Stimulated activated CD8-positive, alpha-beta memory T cell treated with anti-CD3 and anti-CD28 coated beads, Interleukin-2, amount 100 ng/mL, for 1 hour (primary cell): ENCODE results near the gene PCDHB3.
"Not testable (repeated sequence)": the region's sequence is repeated elsewhere in the genome, so short reads cannot be mapped to it uniquely, and the experiment has no call there.

Experiments used
- DNase-seq, 2 donors: peaks; one replicate each; pipeline ENCODE4 v3.0.0-alpha.2; 2020; ENCODE audit warnings: low read depth in 2 of 2

The PCDHB3 gene

DNA sequence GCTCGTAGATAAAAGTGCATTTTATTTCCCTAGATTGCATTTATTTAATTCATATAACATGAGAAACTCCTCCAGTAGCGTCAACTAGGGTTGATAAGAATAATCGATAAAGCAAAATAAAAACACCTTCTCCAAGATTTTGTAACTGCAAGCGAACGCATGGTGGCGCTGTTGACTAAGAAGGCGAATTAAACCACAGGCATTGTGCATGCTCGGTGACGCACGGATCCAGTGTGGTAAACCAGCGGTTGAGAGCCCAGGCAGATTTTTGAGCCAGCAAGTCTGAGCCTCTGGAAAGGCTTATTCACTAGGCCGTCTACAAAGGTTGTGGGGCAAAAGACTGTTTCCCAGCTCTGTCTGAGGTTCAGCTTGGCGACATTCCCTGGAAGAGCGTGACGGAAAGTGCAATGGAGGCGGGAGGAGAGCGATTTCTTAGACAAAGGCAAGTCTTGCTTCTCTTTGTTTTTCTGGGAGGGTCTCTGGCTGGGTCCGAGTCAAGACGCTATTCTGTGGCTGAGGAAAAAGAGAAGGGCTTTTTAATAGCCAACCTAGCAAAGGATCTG, at the start of gene PCDHB3:
PCDHB3 (plus strand) TSS at position 231 of the 563 bp plus-strand sequence; CDS start at position 408, 177 bp downstream.
- DNase-seq: no peak

GRCh38 chr5:141050622-141051520, 49.4 kb upstream of the PCDHB3 start, which contains the start of gene PCDHB1:
PCDHB1 (plus strand) TSS chr5:141051374; CDS start chr5:141051471, 97 bp downstream.
- DNase-seq: no peak

GRCh38 chr5:141051521-141051866, 48.8 kb upstream of the PCDHB3 start:
- no peak for DNase-seq

GRCh38 chr5:141077826-141078225, 22.4 kb upstream of the PCDHB3 start:
- no peak for DNase-seq

DNA sequence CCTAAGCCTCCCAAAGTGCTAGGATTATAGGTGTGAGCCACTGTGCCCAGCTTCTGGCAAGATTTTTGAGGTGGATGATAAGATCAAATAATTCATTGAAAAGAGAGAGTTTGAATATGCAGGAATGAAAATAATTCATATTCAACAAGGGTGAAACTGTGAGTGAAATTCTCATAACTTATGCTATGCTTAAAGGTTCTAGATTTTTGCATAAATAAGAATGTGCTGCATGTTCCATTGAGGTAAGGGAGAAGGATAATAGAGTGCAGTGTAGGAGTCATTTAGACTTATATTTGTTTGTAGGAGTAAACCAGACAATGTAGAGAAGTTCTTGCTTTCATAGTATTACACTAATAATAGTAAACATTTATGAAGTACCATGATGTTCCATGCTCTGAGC, 18.0 kb upstream of the PCDHB3 start:
- DNase-seq: no peak

DNA sequence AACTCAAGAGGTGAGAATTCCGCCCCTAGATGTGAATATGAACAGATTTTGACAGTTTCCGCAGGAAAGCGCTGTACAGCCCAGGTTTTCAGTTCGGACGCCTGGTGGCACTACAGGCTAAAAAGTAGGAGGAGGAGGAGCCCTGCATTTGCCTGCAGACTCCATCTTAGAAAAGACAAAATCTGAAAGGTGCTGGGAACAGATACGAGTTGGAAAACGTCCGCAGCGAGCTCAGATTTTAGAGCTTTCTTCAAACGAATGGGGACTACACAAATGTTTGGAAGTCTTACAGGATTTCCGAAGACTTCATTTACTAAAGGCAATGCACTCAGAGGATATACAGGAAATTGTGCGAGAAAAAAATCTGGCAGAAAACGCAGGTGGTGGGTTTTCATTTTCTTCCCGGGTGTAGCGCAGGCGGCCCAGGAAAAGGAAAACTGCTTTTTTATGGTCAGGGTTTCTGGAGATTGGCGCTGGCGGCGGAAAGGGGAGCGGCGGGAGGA, 15.7 kb upstream of the PCDHB3 start:
- DNase-seq: no peak

DNA sequence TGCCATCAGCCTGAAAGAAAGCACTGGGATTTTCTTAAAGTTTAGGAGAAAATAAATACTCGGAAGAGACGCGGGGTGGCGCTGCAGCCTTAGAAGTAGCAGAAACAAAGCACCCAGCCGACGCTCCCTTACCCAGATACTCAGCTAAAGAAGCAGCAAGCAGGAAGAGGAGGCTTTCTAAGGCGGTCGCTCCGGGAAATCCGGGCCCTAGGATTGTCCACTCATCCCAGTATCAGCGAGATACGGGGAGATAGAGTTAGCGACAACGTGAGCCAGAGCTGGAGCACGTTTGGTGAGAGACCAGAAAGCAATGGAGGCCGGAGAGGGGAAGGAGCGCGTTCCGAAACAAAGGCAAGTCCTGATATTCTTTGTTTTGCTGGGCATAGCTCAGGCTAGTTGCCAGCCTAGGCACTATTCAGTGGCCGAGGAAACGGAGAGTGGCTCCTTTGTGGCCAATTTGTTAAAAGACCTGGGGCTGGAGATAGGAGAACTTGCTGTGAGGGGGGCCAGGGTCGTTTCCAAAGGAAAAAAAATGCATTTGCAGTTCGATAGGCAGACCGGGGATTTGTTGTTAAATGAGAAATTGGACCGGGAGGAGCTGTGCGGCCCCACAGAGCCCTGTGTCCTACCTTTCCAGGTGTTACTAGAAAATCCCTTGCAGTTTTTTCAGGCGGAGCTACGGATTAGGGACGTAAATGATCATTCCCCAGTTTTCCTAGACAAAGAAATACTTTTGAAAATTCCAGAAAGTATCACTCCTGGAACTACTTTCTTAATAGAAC, 5.6 kb upstream of the PCDHB3 start, which contains the start of gene PCDHB2:
PCDHB2 (plus strand) TSS at position 135 of the 782 bp plus-strand sequence; CDS start at position 311, 176 bp downstream.
- DNase-seq: no peak

- DNase-seq: no peak
These were observed 5.0 kb upstream of the PCDHB3 start for GRCh38 chr5:141095263-141095641.

- DNase-seq: not testable (repeated sequence)
These were observed 4.1 kb upstream of the PCDHB3 start for GRCh38 chr5:141096181-141096580.

GRCh38 chr5:141096586-141096985, 3.7 kb upstream of the PCDHB3 start:
- not testable (repeated sequence) for DNase-seq

DNA sequence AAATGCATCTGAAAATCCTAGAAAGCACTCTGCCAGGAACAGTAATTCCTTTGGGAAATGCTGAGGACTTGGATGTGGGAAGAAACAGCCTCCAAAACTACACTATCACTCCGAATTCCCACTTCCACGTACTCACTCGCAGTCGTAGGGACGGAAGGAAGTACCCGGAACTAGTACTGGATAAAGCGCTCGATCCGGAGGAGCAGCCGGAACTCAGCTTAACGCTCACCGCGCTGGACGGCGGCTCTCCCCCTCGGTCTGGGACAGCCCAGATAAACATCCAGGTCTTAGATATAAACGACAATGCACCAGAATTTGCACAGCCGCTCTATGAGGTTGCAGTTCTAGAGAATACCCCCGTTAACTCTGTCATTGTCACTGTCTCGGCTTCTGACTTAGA, 786 bp downstream of the PCDHB3 start:
- no peak for DNase-seq

DNA sequence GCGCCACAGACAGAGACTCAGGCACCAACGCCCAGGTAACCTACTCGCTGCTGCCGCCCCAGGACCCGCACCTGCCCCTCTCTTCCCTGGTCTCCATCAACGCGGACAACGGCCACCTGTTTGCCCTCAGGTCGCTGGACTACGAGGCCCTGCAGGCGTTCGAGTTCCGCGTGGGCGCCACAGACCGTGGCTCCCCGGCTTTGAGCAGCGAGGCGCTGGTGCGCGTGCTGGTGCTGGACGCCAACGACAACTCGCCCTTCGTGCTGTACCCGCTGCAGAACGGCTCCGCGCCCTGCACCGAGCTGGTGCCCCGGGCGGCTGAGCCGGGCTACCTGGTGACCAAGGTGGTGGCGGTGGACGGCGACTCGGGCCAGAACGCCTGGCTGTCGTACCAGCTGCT, 1.8 kb downstream of the PCDHB3 start:
- not testable (repeated sequence) for DNase-seq

DNA sequence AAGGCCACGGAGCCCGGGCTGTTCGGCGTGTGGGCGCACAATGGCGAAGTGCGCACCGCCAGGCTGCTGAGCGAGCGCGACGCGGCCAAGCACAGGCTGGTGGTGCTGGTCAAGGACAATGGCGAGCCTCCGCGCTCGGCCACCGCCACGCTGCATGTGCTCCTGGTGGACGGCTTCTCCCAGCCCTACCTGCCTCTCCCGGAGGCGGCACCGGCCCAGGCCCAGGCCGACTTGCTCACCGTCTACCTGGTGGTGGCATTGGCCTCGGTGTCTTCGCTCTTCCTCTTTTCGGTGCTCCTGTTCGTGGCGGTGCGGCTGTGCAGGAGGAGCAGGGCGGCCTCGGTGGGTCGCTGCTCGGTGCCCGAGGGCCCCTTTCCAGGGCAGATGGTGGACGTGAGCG, 2.2 kb downstream of the PCDHB3 start:
- DNase-seq: not testable (repeated sequence)

- no peak for DNase-seq
These were observed 5.1 kb downstream of the PCDHB3 start for GRCh38 chr5:141105350-141105749.

DNA sequence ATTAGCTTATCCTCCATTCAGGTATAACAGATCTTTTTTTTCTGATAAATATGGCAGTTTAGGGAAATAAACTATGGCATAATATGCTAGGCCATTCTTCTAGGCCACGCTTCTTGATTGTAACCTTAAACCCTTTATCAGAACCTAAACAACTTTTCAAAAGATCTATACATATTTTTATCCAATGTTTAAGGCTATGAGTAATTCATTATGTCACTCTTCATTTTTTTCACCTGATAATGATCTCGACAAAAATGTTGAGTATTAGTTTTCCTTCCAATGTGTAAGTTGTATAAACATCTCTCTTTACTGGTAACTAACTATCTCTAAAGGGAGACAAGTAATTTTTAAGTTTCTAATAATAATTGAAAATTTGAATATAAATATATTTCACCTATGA, 19.0 kb downstream of the PCDHB3 start:
- no peak for DNase-seq

GRCh38 chr5:141121563-141121962, 21.3 kb downstream of the PCDHB3 start, which contains the start of gene PCDHB4:
PCDHB4 (plus strand) TSS chr5:141121818; CDS start chr5:141121999, 181 bp downstream.
- DNase-seq: no peak

DNA sequence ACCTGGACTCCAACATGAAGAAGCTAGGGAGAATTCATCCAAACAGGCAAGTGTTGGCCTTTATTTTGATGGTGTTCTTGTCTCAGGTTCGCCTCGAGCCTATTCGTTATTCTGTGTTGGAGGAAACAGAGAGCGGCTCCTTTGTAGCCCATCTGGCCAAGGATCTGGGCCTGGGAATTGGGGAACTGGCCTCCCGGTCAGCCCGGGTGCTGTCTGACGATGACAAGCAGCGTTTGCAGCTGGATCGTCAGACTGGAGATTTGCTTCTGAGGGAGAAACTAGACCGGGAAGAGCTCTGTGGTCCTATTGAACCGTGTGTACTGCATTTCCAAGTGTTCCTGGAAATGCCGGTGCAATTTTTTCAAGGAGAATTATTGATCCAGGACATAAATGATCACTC, 21.7 kb downstream of the PCDHB3 start:
- DNase-seq: no peak

GRCh38 chr5:141123396-141124135, 23.3 kb downstream of the PCDHB3 start:
- DNase-seq: not testable (repeated sequence)

GRCh38 chr5:141127305-141127704, 27.0 kb downstream of the PCDHB3 start:
- DNase-seq: no peak

- no peak for DNase-seq
These were observed 34.9 kb downstream of the PCDHB3 start, which contains the start of gene PCDHB5 for GRCh38 chr5:141135030-141135717. PCDHB5 (plus strand) TSS chr5:141135206; CDS start chr5:141135435, 229 bp downstream.
